ENCODE results near the gene ARPC1B.
A peak's percentile ranks its signal among the peaks of the same experiment; 100 is the strongest.
"Not testable (repeated sequence)": the region's sequence is repeated elsewhere in the genome, so short reads cannot be mapped to it uniquely, and the experiment has no call there.

- TF ChIP-seq CTCF (IDR thresholded peaks at IDR 0.05; ENCODE audit: low read depth, low read length), result peak; percentile 74
- TF ChIP-seq POLR2A (IDR thresholded peaks at IDR 0.05; ENCODE audit: extremely low read depth, insufficient read length); MAX (IDR thresholded peaks at IDR 0.05; ENCODE audit: low read depth, low read length); MYC (IDR thresholded peaks at IDR 0.05; ENCODE audit: low read depth, low read length): not testable (repeated sequence)
Measured at GRCh38 chr7:99415513-99416127, 41.1 kb downstream of the ARPC1B start.

All from NB4 (cell line).